Right lobe of liver (tissue), 4 donors: ENCODE results near the gene GUK1.

ENCODE experiments used
- POLR2A ChIP-seq: fragments of 450-650 bp; IDR thresholded peaks from one replicate; pipeline ENCODE4 v1.6.1; 2017; ENCODE audit warnings: antibody characterized with exemption, mild to moderate bottlenecking
- TF ChIP-seq, protein P1 (sequence below), 4 donors: fragments of 200-600 bp in 3 of 4; fragments of 450-650 bp in 1 of 4; IDR thresholded peaks; one replicate each; pipeline versions ENCODE4 v1.5.1 to v1.8.0; 2016 to 2022; ENCODE audit warnings: antibody characterized with exemption in 4 of 4, mild to moderate bottlenecking in 2 of 4
- donor health status: DM: no; HTN: no; CAD: no.
- donor health status: DM: no; HTN: no; CAD: no.
- donor health status: DM: no; HTN: yes; CAD: no.

GRCh38 chr1:228094432-228095016 lies 45.6 kb upstream of the GUK1 start:
- TF ChIP-seq, protein P1, sequence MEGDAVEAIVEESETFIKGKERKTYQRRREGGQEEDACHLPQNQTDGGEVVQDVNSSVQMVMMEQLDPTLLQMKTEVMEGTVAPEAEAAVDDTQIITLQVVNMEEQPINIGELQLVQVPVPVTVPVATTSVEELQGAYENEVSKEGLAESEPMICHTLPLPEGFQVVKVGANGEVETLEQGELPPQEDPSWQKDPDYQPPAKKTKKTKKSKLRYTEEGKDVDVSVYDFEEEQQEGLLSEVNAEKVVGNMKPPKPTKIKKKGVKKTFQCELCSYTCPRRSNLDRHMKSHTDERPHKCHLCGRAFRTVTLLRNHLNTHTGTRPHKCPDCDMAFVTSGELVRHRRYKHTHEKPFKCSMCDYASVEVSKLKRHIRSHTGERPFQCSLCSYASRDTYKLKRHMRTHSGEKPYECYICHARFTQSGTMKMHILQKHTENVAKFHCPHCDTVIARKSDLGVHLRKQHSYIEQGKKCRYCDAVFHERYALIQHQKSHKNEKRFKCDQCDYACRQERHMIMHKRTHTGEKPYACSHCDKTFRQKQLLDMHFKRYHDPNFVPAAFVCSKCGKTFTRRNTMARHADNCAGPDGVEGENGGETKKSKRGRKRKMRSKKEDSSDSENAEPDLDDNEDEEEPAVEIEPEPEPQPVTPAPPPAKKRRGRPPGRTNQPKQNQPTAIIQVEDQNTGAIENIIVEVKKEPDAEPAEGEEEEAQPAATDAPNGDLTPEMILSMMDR (IDR thresholded peaks at IDR 0.05) = no peak
- no peak for TF ChIP-seq POLR2A
